Naive thymus-derived CD4-positive, alpha-beta T cell (primary cell): ENCODE measurements around the gene NRIP1. TPM values are rescaled to one million over a fixed set of nuclear protein-coding genes. Genes with fewer than 3 reads are reported as not detected.
A peak's percentile ranks its signal among the peaks of the same experiment; 100 is the strongest.

Experiments used
- ATAC-seq: fragments of 150-1000 bp; cut with Tn5 transposase; 2 replicates; pipeline ENCODE4 v1.10.0; 2021; ENCODE audit warnings: mild to moderate bottlenecking, moderate library complexity
- CTCF ChIA-PET: fragments of 350-600 bp; sonication (Branson Sonifier 250); formaldehyde crosslinking; loops from one replicate; lab custom pipeline; 2021; ENCODE audit warnings: antibody characterized with exemption; lab: Charles Lee
- POLR2A ChIA-PET: fragments of 350-600 bp; sonication (Branson Sonifier 250); formaldehyde crosslinking; loops from one replicate; lab custom pipeline; 2021; ENCODE audit warnings: antibody characterized with exemption, inconsistent platforms; lab: Charles Lee
- DNase-seq, 9 donors: peaks; one replicate each; pipeline versions ENCODE4 v3.0.0 to v3.0.0-alpha.2; 2020 to 2022; ENCODE audit warnings: mixed read lengths in 1 of 9
- H3K27ac ChIP-seq: one replicate; pipeline ENCODE4 v1.7.0; 2013; ENCODE audit warnings: mild to moderate bottlenecking, low read depth, low read length, moderate library complexity
- H3K27me3 ChIP-seq, 2 donors: one replicate each; pipeline ENCODE4 v1.7.0; 2013; ENCODE audit warnings: low read length in 2 of 2, mild to moderate bottlenecking in 2 of 2, moderate library complexity in 2 of 2; ENCODE audit not compliant: control insufficient read depth in 2 of 2, insufficient read depth in 2 of 2
- H3K36me3 ChIP-seq, 3 experiments: 1 replicate in 2 of 3; 2 replicates in 1 of 3; pipeline ENCODE4 v1.7.0; 2013; ENCODE audit warnings: low read length in 3 of 3, mild to moderate bottlenecking in 3 of 3, moderate library complexity in 1 of 3; ENCODE audit not compliant: insufficient read depth in 3 of 3, control insufficient read depth in 2 of 3
- H3K4me1 ChIP-seq, 2 donors: one replicate each; pipeline ENCODE4 v1.7.0; 2013; ENCODE audit warnings: low read length in 2 of 2, mild to moderate bottlenecking in 2 of 2, moderate library complexity in 1 of 2; ENCODE audit not compliant: control insufficient read depth in 2 of 2, insufficient read depth in 2 of 2
- H3K4me3 ChIP-seq: 2 replicates; pipeline ENCODE4 v1.7.0; 2013; ENCODE audit warnings: mild to moderate bottlenecking, low read length
- H3K9me3 ChIP-seq, 3 experiments: 1 replicate in 2 of 3; 2 replicates in 1 of 3; pipeline ENCODE4 v1.7.0; 2013; ENCODE audit warnings: low read length in 3 of 3; ENCODE audit not compliant: control insufficient read depth in 2 of 3
- H3K27ac Mint-ChIP-seq, 9 donors: one replicate each; pipeline ENCODE4 v1.8.0; 2020 to 2022; ENCODE audit warnings: mixed read lengths in 9 of 9, mild to moderate bottlenecking in 8 of 9, moderate library complexity in 5 of 9, inconsistent platforms in 2 of 9
- H3K27me3 Mint-ChIP-seq, 5 donors: one replicate each; pipeline ENCODE4 v1.8.0; 2021 to 2022; ENCODE audit warnings: mixed read lengths in 5 of 5, mild to moderate bottlenecking in 1 of 5
- H3K36me3 Mint-ChIP-seq, 5 donors: one replicate each; pipeline ENCODE4 v1.8.0; 2020 to 2022; ENCODE audit warnings: mixed read lengths in 5 of 5, mild to moderate bottlenecking in 3 of 5, inconsistent platforms in 1 of 5
- H3K4me1 Mint-ChIP-seq, 7 donors: one replicate each; pipeline ENCODE4 v1.8.0; 2020 to 2022; ENCODE audit warnings: mixed read lengths in 7 of 7, mild to moderate bottlenecking in 3 of 7, inconsistent platforms in 1 of 7
- H3K4me3 Mint-ChIP-seq, 10 donors: one replicate each; pipeline ENCODE4 v1.8.0; 2020 to 2022; ENCODE audit warnings: mild to moderate bottlenecking in 10 of 10, mixed read lengths in 10 of 10, moderate library complexity in 6 of 10, inconsistent platforms in 2 of 10
- H3K9me3 Mint-ChIP-seq, 11 donors: one replicate each; pipeline ENCODE4 v1.8.0; 2020 to 2022; ENCODE audit warnings: mixed read lengths in 11 of 11, mild to moderate bottlenecking in 4 of 11, inconsistent platforms in 1 of 11, moderate library complexity in 1 of 11
- intact Hi-C, 2 donors: fragments of 100-400 bp; cut with micrococcal nuclease; formaldehyde crosslinking; loops; one replicate each; pipeline ENCODE4 v1.15.1; 2023
- polyA plus RNA-seq, 2 donors: library from polyadenylated mRNA; unstranded; fragments of 300-500 nt; fragmentation: Illumina TruSeq; gene quantifications; one replicate each; pipeline ENCODE4 v1.2.3, GENCODE V29; 2021
- total RNA-seq, 6 experiments: library from RNA in 5 of 6; stranded (reverse) in 5 of 6; gene quantifications; 1 replicate in 5 of 6; 2 replicates in 1 of 6; pipeline ENCODE4 v1.2.3 and lab custom pipeline; 2021 to 2026

NRIP1 gene, protein sequence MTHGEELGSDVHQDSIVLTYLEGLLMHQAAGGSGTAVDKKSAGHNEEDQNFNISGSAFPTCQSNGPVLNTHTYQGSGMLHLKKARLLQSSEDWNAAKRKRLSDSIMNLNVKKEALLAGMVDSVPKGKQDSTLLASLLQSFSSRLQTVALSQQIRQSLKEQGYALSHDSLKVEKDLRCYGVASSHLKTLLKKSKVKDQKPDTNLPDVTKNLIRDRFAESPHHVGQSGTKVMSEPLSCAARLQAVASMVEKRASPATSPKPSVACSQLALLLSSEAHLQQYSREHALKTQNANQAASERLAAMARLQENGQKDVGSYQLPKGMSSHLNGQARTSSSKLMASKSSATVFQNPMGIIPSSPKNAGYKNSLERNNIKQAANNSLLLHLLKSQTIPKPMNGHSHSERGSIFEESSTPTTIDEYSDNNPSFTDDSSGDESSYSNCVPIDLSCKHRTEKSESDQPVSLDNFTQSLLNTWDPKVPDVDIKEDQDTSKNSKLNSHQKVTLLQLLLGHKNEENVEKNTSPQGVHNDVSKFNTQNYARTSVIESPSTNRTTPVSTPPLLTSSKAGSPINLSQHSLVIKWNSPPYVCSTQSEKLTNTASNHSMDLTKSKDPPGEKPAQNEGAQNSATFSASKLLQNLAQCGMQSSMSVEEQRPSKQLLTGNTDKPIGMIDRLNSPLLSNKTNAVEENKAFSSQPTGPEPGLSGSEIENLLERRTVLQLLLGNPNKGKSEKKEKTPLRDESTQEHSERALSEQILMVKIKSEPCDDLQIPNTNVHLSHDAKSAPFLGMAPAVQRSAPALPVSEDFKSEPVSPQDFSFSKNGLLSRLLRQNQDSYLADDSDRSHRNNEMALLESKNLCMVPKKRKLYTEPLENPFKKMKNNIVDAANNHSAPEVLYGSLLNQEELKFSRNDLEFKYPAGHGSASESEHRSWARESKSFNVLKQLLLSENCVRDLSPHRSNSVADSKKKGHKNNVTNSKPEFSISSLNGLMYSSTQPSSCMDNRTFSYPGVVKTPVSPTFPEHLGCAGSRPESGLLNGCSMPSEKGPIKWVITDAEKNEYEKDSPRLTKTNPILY (N-terminal part only)
- total RNA-seq = 10 to 100 TPM; 13.8 to 42.6 (median 35.8) TPM
- polyA plus RNA-seq = 10 to 100 TPM; 24.0 to 35.2 TPM
- total RNA-seq (lab: John Stamatoyannopoulos, UW) = 112 reads per million, percentile 86 among the genes with 10 or more reads in this experiment

- peaks cover 0 to 2% (median 0%) of the 10 kb centered on the region in 11 donors for H3K9me3 Mint-ChIP-seq
- H3K27ac Mint-ChIP-seq = peak within 1 kb of the TSS; percentile 95 to 99 (median 98)
- H3K4me3 Mint-ChIP-seq = peak within 1 kb of the TSS; percentile 94 to 99 (median 96)
- ATAC-seq (peak; percentile 91), DNase-seq (peak; percentile 80 to 88 (median 82))
- H3K27me3 ChIP-seq = no peaks in the 10 kb centered on the region
- H3K4me1 Mint-ChIP-seq = peaks cover 25 to 53% (median 45%) of the 10 kb centered on the region in 7 donors
- peaks cover 0 to 5% (median 0%) of the 10 kb centered on the region in 5 donors for H3K36me3 Mint-ChIP-seq
- intact Hi-C loops = loop anchor here (1.0 to 10.0 kb wide), 10 partner anchors 300 to 847 kb away; partner anchors contain the start of genes SAMSN1 (in 2 of the 2), HSPA13 (in 1 of the 2), RBM11 (in 1 of the 2) and USP25 (in 1 of the 2)
- H3K4me1 ChIP-seq = peaks cover 0 to 20% of the 10 kb centered on the region in 2 donors
- H3K9me3 ChIP-seq = no peaks in the 10 kb centered on the region
- peak within 1 kb of the TSS; percentile 73 for H3K4me3 ChIP-seq
- H3K36me3 ChIP-seq = peaks cover 0 to 8% (median 0%) of the 10 kb centered on the region in 3 experiments
- ChIA-PET CTCF (interaction anchor here (1.6 kb wide), 1 partner anchor 488 kb away, joined by 6 read pairs; no protein-coding TSS in a partner anchor), POLR2A (interaction anchor here (0.5 to 2.5 kb wide), 21 partner anchors 11 to 758 kb away, joined by 3 to 30 read pairs (median 4); partner anchors contain the start of genes HSPA13 and USP25)
- H3K27me3 Mint-ChIP-seq = peaks cover 0 to 33% (median 0%) of the 10 kb centered on the region in 5 donors
- peak within 1 kb of the TSS; percentile 85 for H3K27ac ChIP-seq
Observed at GRCh38 chr21:15064576-15065391, at the start of gene NRIP1. Gene NRIP1 (minus strand): TSS chr21:15065000. CDS start chr21:14968192, 96,808 bp downstream.

DNA sequence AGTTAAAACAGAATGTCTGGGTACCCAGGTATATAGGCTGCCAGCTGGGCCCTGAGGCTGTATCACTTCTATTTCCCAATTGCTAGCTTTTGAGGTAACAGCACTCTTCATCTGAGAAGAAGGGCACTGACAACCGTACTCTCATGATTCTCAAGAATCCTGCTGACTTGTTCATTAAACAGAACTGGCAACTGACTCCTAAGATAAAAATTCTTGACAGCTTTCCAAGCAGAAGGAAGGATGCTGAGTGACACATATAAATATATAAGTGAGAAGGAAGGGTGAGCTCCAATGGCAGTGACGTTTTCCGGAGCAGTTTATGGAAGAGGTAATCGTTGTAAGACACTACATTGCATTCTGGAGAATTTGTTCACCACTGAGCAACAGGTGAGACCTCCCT is 48.1 kb upstream of the NRIP1 start:
- intact Hi-C loops = no loop called here
- no peaks in the 10 kb centered on the region for H3K4me1 Mint-ChIP-seq
- H3K36me3 ChIP-seq = no peaks in the 10 kb centered on the region
- H3K27ac Mint-ChIP-seq = no peak overlapping the region
- DNase-seq (no peak), ATAC-seq (no peak)
- H3K36me3 Mint-ChIP-seq = no peaks in the 10 kb centered on the region
- H3K27me3 Mint-ChIP-seq = peaks cover 0 to 28% (median 4%) of the 10 kb centered on the region in 5 donors
- ChIA-PET CTCF (no interaction called here), POLR2A (no interaction called here)
- H3K9me3 Mint-ChIP-seq = peaks cover 0 to 1% (median 0%) of the 10 kb centered on the region in 11 donors
- no peak overlapping the region for H3K27ac ChIP-seq
- no peaks in the 10 kb centered on the region for H3K9me3 ChIP-seq
- H3K4me1 ChIP-seq = no peaks in the 10 kb centered on the region
- no peak overlapping the region for H3K4me3 ChIP-seq
- no peaks in the 10 kb centered on the region for H3K27me3 ChIP-seq
- no peak overlapping the region for H3K4me3 Mint-ChIP-seq

DNA sequence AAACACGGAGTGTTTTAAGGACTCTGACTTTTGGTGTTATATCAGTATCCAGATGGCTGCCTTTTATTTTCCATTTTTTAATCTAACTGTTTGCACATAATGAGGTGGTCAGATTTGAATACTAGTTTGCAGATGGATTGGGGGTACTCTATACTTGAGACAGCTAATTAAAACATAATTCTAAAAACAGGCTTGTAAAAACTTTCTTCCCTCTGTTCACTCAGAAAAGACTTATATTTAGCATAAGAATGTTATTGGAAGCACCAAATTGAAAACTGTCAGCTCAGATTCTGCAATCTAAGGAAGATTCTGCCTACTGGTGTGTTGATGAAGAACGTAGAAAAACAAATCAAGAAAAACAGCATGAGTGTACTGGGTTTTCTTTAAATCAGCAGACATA is 44.0 kb upstream of the NRIP1 start:
- Histone ChIP-seq H3K27ac (no peak overlapping the region), H3K9me3 (no peaks in the 10 kb centered on the region), H3K4me3 (no peak overlapping the region), H3K27me3 (no peaks in the 10 kb centered on the region), H3K4me1 (no peaks in the 10 kb centered on the region), H3K36me3 (no peaks in the 10 kb centered on the region)
- CTCF ChIA-PET = no interaction called here
- Mint-ChIP-seq H3K27ac (no peak overlapping the region), H3K4me3 (no peak overlapping the region), H3K36me3 (no peaks in the 10 kb centered on the region), H3K27me3 (peaks cover 0 to 19% (median 4%) of the 10 kb centered on the region in 5 donors), H3K4me1 (no peaks in the 10 kb centered on the region), H3K9me3 (peaks cover 0 to 1% (median 0%) of the 10 kb centered on the region in 11 donors)
- POLR2A ChIA-PET = no interaction called here
- ATAC-seq = no peak
- intact Hi-C loops = no loop called here
- DNase-seq = no peak

- no peak overlapping the region for H3K4me3 Mint-ChIP-seq
- Histone ChIP-seq H3K4me3 (no peak overlapping the region), H3K27me3 (no peaks in the 10 kb centered on the region), H3K4me1 (no peaks in the 10 kb centered on the region), H3K9me3 (no peaks in the 10 kb centered on the region), H3K27ac (no peak overlapping the region), H3K36me3 (no peaks in the 10 kb centered on the region)
- no peaks in the 10 kb centered on the region for H3K27me3 Mint-ChIP-seq
- intact Hi-C loops = no loop called here
- no peak for ATAC-seq
- POLR2A ChIA-PET = interaction anchor here (0.8 kb wide), 1 partner anchor 47 kb away, joined by 3 read pairs; no protein-coding TSS in a partner anchor
- no peak for DNase-seq
- H3K4me1 Mint-ChIP-seq = no peaks in the 10 kb centered on the region
- H3K9me3 Mint-ChIP-seq = peaks cover 0 to 1% (median 0%) of the 10 kb centered on the region in 11 donors
- H3K27ac Mint-ChIP-seq = no peak overlapping the region
- no peaks in the 10 kb centered on the region for H3K36me3 Mint-ChIP-seq
- CTCF ChIA-PET = no interaction called here
Observed at GRCh38 chr21:15104470-15104869, 39.7 kb upstream of the NRIP1 start.

DNA sequence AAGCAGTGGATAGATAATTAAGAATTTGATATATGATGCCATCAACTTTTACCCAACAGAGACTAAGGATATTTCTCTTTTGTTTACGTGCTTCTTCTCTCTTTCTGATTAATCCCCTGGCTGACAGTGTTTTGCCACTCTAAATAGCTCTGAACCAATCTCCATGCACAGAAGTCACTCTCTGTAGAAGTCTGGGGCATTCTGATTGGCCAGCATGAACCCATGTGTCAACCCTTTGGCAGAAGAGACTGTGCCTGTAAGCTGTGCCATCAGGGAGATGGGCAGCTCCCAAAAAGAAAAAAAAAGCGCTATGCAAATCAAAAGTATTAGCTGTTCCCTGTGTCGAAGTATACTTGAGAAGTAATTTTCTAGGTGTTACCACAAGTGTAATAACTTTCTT is 34.1 kb upstream of the NRIP1 start:
- H3K27me3 Mint-ChIP-seq = no peaks in the 10 kb centered on the region
- no peaks in the 10 kb centered on the region for H3K36me3 ChIP-seq
- no peak for DNase-seq
- H3K4me1 Mint-ChIP-seq = no peaks in the 10 kb centered on the region
- POLR2A ChIA-PET = no interaction called here
- no peaks in the 10 kb centered on the region for H3K36me3 Mint-ChIP-seq
- H3K27me3 ChIP-seq = no peaks in the 10 kb centered on the region
- CTCF ChIA-PET = no interaction called here
- intact Hi-C loops = loop anchor here in 1 of 2 donors (1.0 kb wide), 1 partner anchor 34 kb away; no protein-coding TSS in a partner anchor
- no peak overlapping the region for H3K27ac Mint-ChIP-seq
- no peaks in the 10 kb centered on the region for H3K4me1 ChIP-seq
- no peak overlapping the region for H3K27ac ChIP-seq
- H3K9me3 ChIP-seq = no peaks in the 10 kb centered on the region
- no peak for ATAC-seq
- H3K4me3 ChIP-seq = no peak overlapping the region
- H3K4me3 Mint-ChIP-seq = no peak overlapping the region
- no peaks in the 10 kb centered on the region for H3K9me3 Mint-ChIP-seq
